Ramos (cell line): ENCODE data around the gene FAM156A.
"Not testable (repeated sequence)": the region's sequence is repeated elsewhere in the genome, so short reads cannot be mapped to it uniquely, and the experiment has no call there.

Source experiments
- in situ Hi-C: fragments of 300-500 bp; cut with MboI; formaldehyde crosslinking; loops from one replicate; pipeline ENCODE4 v1.14.3; 2022; ENCODE audit warnings: low sequenced_read_pairs; ENCODE audit not compliant: unreplicated experiment

FAM156A gene

GRCh38 chrX:52958113-52958959, at the start of gene FAM156A:
FAM156A (minus strand) TSS chrX:52958518; CDS start chrX:52948588, 9,930 bp downstream.
- in situ Hi-C loops: not testable (repeated sequence)

GRCh38 chrX:53005327-53005726, 47.0 kb upstream of the FAM156A start:
- in situ Hi-C loops: no loop called here

- in situ Hi-C loops: no loop called here
Measured at GRCh38 chrX:53004811-53005210, 46.5 kb upstream of the FAM156A start.

GRCh38 chrX:53004038-53004437, 45.7 kb upstream of the FAM156A start:
- in situ Hi-C loops: no loop called here

GRCh38 chrX:53003111-53003510, 44.8 kb upstream of the FAM156A start:
- in situ Hi-C loops: no loop called here

GRCh38 chrX:53001958-53002357, 43.6 kb upstream of the FAM156A start:
- in situ Hi-C loops: no loop called here

- in situ Hi-C loops: no loop called here
Measured at GRCh38 chrX:53000447-53001135, 42.3 kb upstream of the FAM156A start.

GRCh38 chrX:52995987-52996331, 37.6 kb upstream of the FAM156A start:
- in situ Hi-C loops: loop anchor here (25.0 kb wide), 1 partner anchor 659 kb away; no protein-coding TSS in a partner anchor

- in situ Hi-C loops: loop anchor here (25.0 kb wide), 1 partner anchor 658 kb away; no protein-coding TSS in a partner anchor
Measured at GRCh38 chrX:52995135-52995986, 37.0 kb upstream of the FAM156A start.

- in situ Hi-C loops: loop anchor here (25.0 kb wide), 1 partner anchor 654 kb away; no protein-coding TSS in a partner anchor
Measured at GRCh38 chrX:52990848-52991247, 32.5 kb upstream of the FAM156A start.

- in situ Hi-C loops: loop anchor here (25.0 kb wide), 1 partner anchor 653 kb away; no protein-coding TSS in a partner anchor
Measured at GRCh38 chrX:52990011-52990631, 31.8 kb upstream of the FAM156A start.

GRCh38 chrX:52988985-52989917, 30.9 kb upstream of the FAM156A start:
- in situ Hi-C loops: loop anchor here (25.0 kb wide), 1 partner anchor 652 kb away; no protein-coding TSS in a partner anchor

GRCh38 chrX:52983321-52984000, 25.1 kb upstream of the FAM156A start:
- in situ Hi-C loops: loop anchor here (25.0 kb wide), 1 partner anchor 646 kb away; no protein-coding TSS in a partner anchor

GRCh38 chrX:52979993-52980392, 21.7 kb upstream of the FAM156A start:
- in situ Hi-C loops: loop anchor here (25.0 kb wide), 1 partner anchor 643 kb away; no protein-coding TSS in a partner anchor

- in situ Hi-C loops: loop anchor here (25.0 kb wide), 1 partner anchor 642 kb away; no protein-coding TSS in a partner anchor
Measured at GRCh38 chrX:52979568-52979967, 21.2 kb upstream of the FAM156A start.

GRCh38 chrX:52977953-52978352, 19.6 kb upstream of the FAM156A start:
- in situ Hi-C loops: loop anchor here (25.0 kb wide), 1 partner anchor 641 kb away; no protein-coding TSS in a partner anchor

- in situ Hi-C loops: loop anchor here (25.0 kb wide), 1 partner anchor 638 kb away; no protein-coding TSS in a partner anchor
Measured at GRCh38 chrX:52975576-52975975, 17.3 kb upstream of the FAM156A start.
